ENCODE data around the gene RCOR1.

Gene RCOR1

GRCh38 chr14:102622262-102622885 is 29.9 kb downstream of the RCOR1 start:
- Histone ChIP-seq H3K4me3 (replicated peaks; ENCODE audit: insufficient read depth, low read length) (no peak overlapping the region), H3K27me3 (ENCODE audit: insufficient read depth, poor library complexity, severe bottlenecking) (no peaks in the 10 kb centered on the region), H3K27ac (replicated peaks) (no peak overlapping the region)
- peak; percentile 49 to 61 for DNase-seq (ENCODE audit: low read depth in 1 of 2, low spot score in 1 of 2)
- no peak for TF ChIP-seq POLR2AphosphoS5 (IDR thresholded peaks at IDR 0.05; ENCODE audit: low read depth)
- TF ChIP-seq CTCF (IDR thresholded peaks at IDR 0.05; ENCODE audit: insufficient read depth, low read length) = no peak
- TF ChIP-seq REST (IDR thresholded peaks at IDR 0.05; ENCODE audit: insufficient replicate concordance, low read depth) = no peak

- Histone ChIP-seq H3K27me3 (ENCODE audit: insufficient read depth, poor library complexity, severe bottlenecking) (no peaks in the 10 kb centered on the region), H3K27ac (replicated peaks) (no peak overlapping the region), H3K4me3 (replicated peaks; ENCODE audit: insufficient read depth, low read length) (no peak overlapping the region)
- no peak for DNase-seq (ENCODE audit: low read depth in 1 of 2, low spot score in 1 of 2)
- TF ChIP-seq SPI1 (IDR thresholded peaks at IDR 0.05; ENCODE audit: borderline replicate concordance, low read depth) (no peak), REST (IDR thresholded peaks at IDR 0.05; ENCODE audit: insufficient replicate concordance, low read depth) (no peak), GABPA (IDR thresholded peaks at IDR 0.05; ENCODE audit: low read depth) (no peak), CTCF (IDR thresholded peaks at IDR 0.05; ENCODE audit: insufficient read depth, low read length) (no peak), POLR2AphosphoS5 (IDR thresholded peaks at IDR 0.05; ENCODE audit: low read depth) (no peak)
These were observed 32.2 kb downstream of the RCOR1 start for GRCh38 chr14:102624666-102625065.

GRCh38 chr14:102625564-102626296 is 33.3 kb downstream of the RCOR1 start:
- DNase-seq (ENCODE audit: low read depth in 1 of 2, low spot score in 1 of 2) = no peak
- no peak for TF ChIP-seq GABPA (IDR thresholded peaks at IDR 0.05; ENCODE audit: low read depth)
- no peak for TF ChIP-seq REST (IDR thresholded peaks at IDR 0.05; ENCODE audit: insufficient replicate concordance, low read depth)
- TF ChIP-seq CTCF (IDR thresholded peaks at IDR 0.05; ENCODE audit: insufficient read depth, low read length) = no peak
- no peak for TF ChIP-seq POLR2AphosphoS5 (IDR thresholded peaks at IDR 0.05; ENCODE audit: low read depth)
- no peak for TF ChIP-seq SPI1 (IDR thresholded peaks at IDR 0.05; ENCODE audit: borderline replicate concordance, low read depth)
- Histone ChIP-seq H3K4me3 (replicated peaks; ENCODE audit: insufficient read depth, low read length) (no peak overlapping the region), H3K27ac (replicated peaks) (no peak overlapping the region; the same call in 1 of the 2 replicates), H3K27me3 (ENCODE audit: insufficient read depth, poor library complexity, severe bottlenecking) (no peaks in the 10 kb centered on the region)

Data from HL-60 (cell line).